ENCODE results near the gene METTL16. TPM values are rescaled to one million over a fixed set of nuclear protein-coding genes. Genes with fewer than 3 reads are reported as not detected.

The METTL16 gene
- total and polyA plus RNA-seq, 9 of the 15 experiments (the other 6 are each of a cell fraction or from before 2014, with no cell fraction given): 12.1 to 30.5 (median 19.8) TPM

DNA sequence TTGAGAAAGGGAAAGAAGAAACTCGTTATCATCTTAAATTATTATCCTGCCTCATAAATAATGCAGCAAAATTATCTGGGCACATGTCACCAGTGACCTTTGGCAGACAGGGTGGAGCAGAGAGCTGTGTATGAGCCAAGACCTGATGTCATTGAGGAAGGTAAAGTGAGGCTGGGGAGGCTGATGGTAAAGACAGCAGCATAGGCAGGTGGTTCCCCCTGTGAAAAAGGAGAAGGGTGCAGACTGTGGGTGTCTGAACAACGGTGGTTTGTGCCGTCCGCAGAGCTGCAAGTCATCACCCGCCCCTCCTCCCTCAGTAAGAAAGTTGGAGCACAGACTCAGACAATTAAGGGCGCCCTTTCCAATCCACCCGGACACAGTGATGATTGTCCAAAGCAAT is 30.8 kb upstream of the METTL16 start (continued):
- peak; percentile 68 for TF ChIP-seq NFE2 (IDR thresholded peaks at IDR 0.05; ENCODE audit: low read depth)
- no peak for TF ChIP-seq BMI1 (IDR thresholded peaks at IDR 0.05; ENCODE audit: low read length)

- in situ Hi-C loops (cut with MboI): no loop called here
- Histone ChIP-seq H3K9me3 (replicated peaks; ENCODE audit: control insufficient read depth, insufficient read depth, low read depth, low read length) (no peaks in the 10 kb centered on the region), H3K4me2 (ENCODE audit: insufficient read depth, low read length) (peak overlapping the region; percentile 70; the same call in 1 of the 2 replicates), H2AFZ (ENCODE audit: low read depth, low read length) (peak overlapping the region; percentile 72), H3K36me3 (ENCODE audit: control insufficient read depth, insufficient read depth, low read length) (no peaks in the 10 kb centered on the region), H3K4me1 (replicated peaks in 1 of 2; ENCODE audit: control insufficient read depth in 2 of 2, insufficient read depth in 2 of 2, low read length in 2 of 2) (peaks cover 5 to 6% of the 10 kb centered on the region in 2 experiments; a peak in 3 of 5 replicates), H3K27me3 (ENCODE audit: control insufficient read depth in 2 of 2, insufficient read depth in 2 of 2, low read length in 2 of 2) (no peaks in the 10 kb centered on the region), H3K27ac (ENCODE audit: extremely low read depth, low read depth, low read length) (no peak overlapping the region), H3K79me2 (ENCODE audit: control insufficient read depth, insufficient read depth, low read length) (no peaks in the 10 kb centered on the region), H3K9me1 (ENCODE audit: control insufficient read depth, insufficient read depth, low read length) (no peaks in the 10 kb centered on the region), H3K4me3 (no peak overlapping the region), H4K20me1 (replicated peaks; ENCODE audit: control insufficient read depth, insufficient read depth, low read length) (no peaks in the 10 kb centered on the region), H3K9ac (ENCODE audit: insufficient read depth in 1 of 2, low read depth in 2 of 2, low read length in 2 of 2) (no peak overlapping the region)
- no peak for DNase-seq (ENCODE audit: extremely low read depth in 1 of 4, low spot score in 3 of 4)
- ChIA-PET CTCF (ENCODE audit: low intra/inter-chr PET ratio) (no interaction called here), POLR2A (interaction anchor here (1.6 kb wide), 1 partner anchor 10 kb away, joined by 5 read pairs; no protein-coding TSS in a partner anchor)
- WGBS (ENCODE audit: insufficient coverage, low coverage, missing lambda C conversion rate): 57% methylated on average over 3 of the region's 4 CpGs
- no TSS peak for BruUV-seq (replicated peaks)
- intact Hi-C loops (cut with micrococcal nuclease): no loop called here
- no peak for FAIRE-seq
- no peak for TF ChIP-seq POLR2AphosphoS5 (IDR thresholded peaks at IDR 0.05; ENCODE audit: control insufficient read depth, insufficient read depth, low read depth, low read length)
- TF ChIP-seq HINFP (tag; conservative IDR thresholded peaks at IDR 0.05; ENCODE audit: low read depth): no peak
- TF ChIP-seq ZHX1 (conservative IDR thresholded peaks at IDR 0.05; ENCODE audit: low read length): no peak
- 0 out of 2 replicates have a peak, but pooled peaks have one; percentile 8 for TF ChIP-seq SPI1 (IDR thresholded peaks at IDR 0.05; ENCODE audit: borderline replicate concordance, low read depth, low read length)
- ATAC-seq: no peak
Observed at GRCh38 chr17:2542056-2542455, 30.4 kb upstream of the METTL16 start.

Measured in K562 (cell line).